GM10266 (cell line): ENCODE measurements around the gene MLLT11.
A peak's percentile ranks its signal among the peaks of the same experiment; 100 is the strongest.

Experiments
- DNase-seq: peaks from one replicate; pipeline ENCODE4 v3.0.0; 2012; ENCODE audit errors: extremely low spot score
- CTCF ChIP-seq: IDR thresholded peaks from 2 replicates; pipeline ENCODE4 v1.5.1; 2012; ENCODE audit warnings: mild to moderate bottlenecking, low read depth; ENCODE audit not compliant: control insufficient read depth, insufficient read depth; ENCODE audit errors: missing control alignments

The MLLT11 gene

GRCh38 chr1:151055581-151055980 is 4.6 kb upstream of the MLLT11 start:
- DNase-seq, result no peak
- no peak for TF ChIP-seq CTCF

- DNase-seq, result no peak
- TF ChIP-seq CTCF, result no peak
Observed at GRCh38 chr1:151056149-151056548, 4.0 kb upstream of the MLLT11 start.

DNA sequence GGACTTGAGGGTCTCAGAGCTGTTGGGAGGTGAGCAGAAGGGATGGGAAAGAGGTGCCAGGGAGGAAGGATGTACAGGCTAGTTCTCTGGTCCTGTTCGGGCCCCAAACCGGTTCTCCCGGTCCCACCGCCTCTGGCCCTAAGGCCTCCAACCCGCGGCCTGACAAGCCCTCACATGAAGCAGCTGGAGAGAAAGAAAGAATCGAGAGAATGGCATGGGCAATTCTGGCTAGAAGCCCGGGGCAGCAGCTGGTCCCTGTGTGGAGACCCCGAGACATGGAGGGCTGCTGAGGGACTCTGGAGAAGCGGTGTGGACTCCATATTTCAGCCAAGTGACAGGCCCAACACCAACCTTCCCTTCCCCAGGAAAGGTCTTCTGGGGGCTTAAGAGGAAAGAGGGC is 1.5 kb upstream of the MLLT11 start:
- no peak for DNase-seq
- no peak for TF ChIP-seq CTCF

GRCh38 chr1:151059109-151060006 is 839 bp upstream of the MLLT11 start, which contains the start of gene CDC42SE1:
Gene CDC42SE1, minus strand, starts transcription at chr1:151059622. Its CDS starts 3,892 bp downstream, at chr1:151055730.
- DNase-seq, result peak; percentile 89

DNA sequence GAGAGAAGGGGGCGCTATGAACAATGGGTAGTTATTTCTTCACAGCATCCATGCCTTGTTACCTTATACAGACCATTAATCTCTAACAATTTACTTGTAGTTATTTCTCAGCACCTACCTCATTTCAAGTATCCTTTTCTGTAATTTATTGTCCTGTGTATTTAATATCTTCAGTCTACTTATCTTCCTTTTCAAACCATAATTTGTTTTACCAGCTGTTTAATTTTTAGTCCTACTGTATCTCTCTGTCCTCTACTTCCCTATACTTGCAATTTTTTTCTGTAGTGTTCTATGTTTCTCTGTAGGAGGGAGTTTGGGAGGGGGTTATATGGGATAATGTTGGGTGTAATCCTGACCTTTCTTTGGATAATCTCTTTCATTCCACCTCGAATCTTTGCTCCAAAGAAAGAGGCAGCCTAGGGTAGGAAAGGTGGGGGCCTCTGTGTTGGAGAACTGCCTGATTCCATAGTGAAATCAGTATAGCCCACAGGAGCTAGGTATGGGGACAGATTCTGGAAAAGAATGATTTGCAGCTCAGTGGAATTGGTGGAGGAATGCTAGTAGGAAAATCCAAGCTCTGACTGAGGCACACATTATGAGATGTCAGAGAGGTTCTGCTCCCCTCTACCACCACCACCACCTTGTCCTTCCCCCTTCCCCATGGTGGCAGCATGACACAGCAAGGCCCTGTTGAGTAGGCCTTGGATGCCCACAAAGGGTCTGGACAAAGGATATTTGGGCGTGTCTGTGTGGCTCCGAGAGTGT is 642 bp downstream of the MLLT11 start:
- TF ChIP-seq CTCF, result no peak
- DNase-seq, result no peak

More at GRCh38 chr1:151059109-151060006, 839 bp upstream of the MLLT11 start, which contains the start of gene CDC42SE1:
- peak; percentile 75 for TF ChIP-seq CTCF

DNA sequence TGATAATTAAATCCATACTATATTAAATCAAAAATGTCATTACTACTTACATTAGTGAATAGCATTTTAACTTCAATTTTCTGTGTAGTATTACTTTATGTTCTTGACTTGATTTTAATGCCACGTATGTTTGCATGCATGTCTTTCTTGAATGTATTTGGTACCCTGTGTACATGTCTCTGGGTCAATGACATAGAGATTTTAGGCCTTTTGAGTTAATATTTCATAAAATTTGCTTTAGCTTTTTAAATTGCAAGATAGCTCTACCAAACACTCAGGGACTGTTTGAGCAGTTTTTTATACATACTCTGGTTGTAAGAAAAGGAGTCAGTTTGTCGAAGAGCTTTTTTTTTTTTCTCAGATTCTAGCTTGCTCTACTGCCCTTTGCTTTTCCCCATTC is 1.5 kb downstream of the MLLT11 start:
- TF ChIP-seq CTCF, result no peak

GRCh38 chr1:151062741-151063371 is 2.7 kb downstream of the MLLT11 start:
- TF ChIP-seq CTCF, result no peak
- DNase-seq, result no peak

More for the DNA sequence above, 1.5 kb downstream of the MLLT11 start:
- DNase-seq, result no peak
